Effector memory CD4-positive, alpha-beta T cell (primary cell): ENCODE results near the gene TMTC1.

Source experiments
- DNase-seq, 3 donors: peaks; one replicate each; pipeline ENCODE4 v3.0.0-alpha.2; 2020
- H3K27ac ChIP-seq: 2 replicates; pipeline ENCODE4 v1.7.0; 2013; ENCODE audit warnings: mild to moderate bottlenecking, low read length, moderate library complexity; ENCODE audit not compliant: insufficient read depth, poor library complexity, severe bottlenecking
- H3K27me3 ChIP-seq: replicated peaks from 2 replicates; pipeline ENCODE4 v1.7.0; 2013; ENCODE audit warnings: mild to moderate bottlenecking, low read length; ENCODE audit not compliant: insufficient read depth, control insufficient read depth, poor library complexity, severe bottlenecking
- H3K36me3 ChIP-seq: 2 replicates; pipeline ENCODE4 v1.7.0; 2013; ENCODE audit warnings: mild to moderate bottlenecking, low read length, moderate library complexity; ENCODE audit not compliant: control insufficient read depth, insufficient read depth
- H3K4me1 ChIP-seq: 2 replicates; pipeline ENCODE4 v1.7.0; 2013; ENCODE audit warnings: low read length, mild to moderate bottlenecking; ENCODE audit not compliant: control insufficient read depth, insufficient read depth, poor library complexity, severe bottlenecking
- H3K4me3 ChIP-seq: 2 replicates; pipeline ENCODE4 v1.7.0; 2013; ENCODE audit warnings: low read length, low read depth, mild to moderate bottlenecking; ENCODE audit not compliant: insufficient read depth, poor library complexity, severe bottlenecking
- H3K9me3 ChIP-seq: 2 replicates; pipeline ENCODE4 v1.7.0; 2013; ENCODE audit warnings: mild to moderate bottlenecking, low read length, moderate library complexity; ENCODE audit not compliant: control insufficient read depth

Gene TMTC1

DNA sequence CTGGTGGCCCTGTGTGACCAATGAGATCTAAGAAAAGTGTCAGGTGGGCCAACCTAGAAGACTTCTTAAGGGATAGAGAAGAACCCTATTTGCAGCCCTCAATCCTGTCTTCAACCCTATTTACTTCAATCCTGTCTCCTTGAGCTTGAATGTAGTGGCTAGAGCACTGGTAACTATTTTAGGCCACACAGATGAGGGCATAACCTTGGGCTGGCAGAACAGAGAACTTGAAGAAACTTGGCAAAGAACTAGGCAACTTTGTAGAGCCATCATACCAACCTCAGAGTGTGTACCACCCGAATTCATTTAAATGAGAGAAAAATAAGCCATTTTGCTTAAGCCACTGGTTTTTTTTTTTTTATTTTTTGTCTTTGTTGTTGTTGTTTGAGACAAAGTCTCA lies 94.8 kb downstream of the TMTC1 start:
- no peak for DNase-seq
- no peak overlapping the region for H3K4me3 ChIP-seq
- no peaks in the 10 kb centered on the region for H3K4me1 ChIP-seq
- no peaks in the 10 kb centered on the region for H3K27me3 ChIP-seq
- no peaks in the 10 kb centered on the region for H3K36me3 ChIP-seq
- no peak overlapping the region for H3K27ac ChIP-seq
- no peaks in the 10 kb centered on the region for H3K9me3 ChIP-seq

DNA sequence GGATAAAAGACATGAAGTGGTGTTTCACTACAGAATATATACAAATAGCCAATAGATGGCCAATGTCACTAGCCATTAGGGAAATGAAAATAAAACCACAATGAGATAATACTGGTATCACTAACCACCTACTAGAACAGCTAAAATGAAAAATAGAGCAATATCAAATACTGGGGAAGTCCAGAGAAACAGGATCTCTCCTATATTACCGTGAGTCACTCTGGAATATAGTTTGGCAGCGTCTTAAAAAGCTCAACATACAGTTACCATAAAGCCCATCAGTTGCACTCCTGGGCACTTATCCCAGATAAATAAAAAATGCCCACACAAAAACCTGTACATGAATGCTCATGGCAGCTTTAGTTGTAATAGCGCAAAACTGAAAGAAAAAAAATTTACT lies 101.7 kb downstream of the TMTC1 start:
- no peaks in the 10 kb centered on the region for H3K9me3 ChIP-seq
- H3K36me3 ChIP-seq, result no peaks in the 10 kb centered on the region
- peaks cover 2% of the 10 kb centered on the region for H3K27me3 ChIP-seq
- H3K27ac ChIP-seq, result no peak overlapping the region
- H3K4me3 ChIP-seq, result no peak overlapping the region
- no peaks in the 10 kb centered on the region for H3K4me1 ChIP-seq
- no peak for DNase-seq

DNA sequence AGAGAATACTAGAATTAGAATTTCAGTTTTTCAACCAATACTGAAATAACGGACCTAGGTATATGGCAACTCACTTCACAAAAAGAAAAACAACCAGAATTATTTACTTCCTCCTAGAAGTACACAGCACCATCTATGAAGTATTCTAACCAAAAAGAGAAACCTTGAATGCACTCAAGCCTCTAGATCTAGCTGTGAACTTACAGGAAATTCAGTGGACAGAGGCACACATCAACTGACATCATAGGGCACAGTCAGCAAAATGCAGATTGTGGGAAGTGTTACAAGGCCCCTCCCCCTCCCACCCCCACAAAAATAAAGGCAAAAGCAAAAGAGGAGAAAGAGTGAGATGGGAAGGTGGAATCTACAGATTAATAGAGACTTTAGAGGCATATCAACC lies 102.4 kb downstream of the TMTC1 start:
- H3K4me1 ChIP-seq, result no peaks in the 10 kb centered on the region
- no peak overlapping the region for H3K4me3 ChIP-seq
- peaks cover 2% of the 10 kb centered on the region for H3K27me3 ChIP-seq
- DNase-seq, result no peak
- H3K27ac ChIP-seq, result no peak overlapping the region
- H3K36me3 ChIP-seq, result no peaks in the 10 kb centered on the region
- H3K9me3 ChIP-seq, result no peaks in the 10 kb centered on the region

DNA sequence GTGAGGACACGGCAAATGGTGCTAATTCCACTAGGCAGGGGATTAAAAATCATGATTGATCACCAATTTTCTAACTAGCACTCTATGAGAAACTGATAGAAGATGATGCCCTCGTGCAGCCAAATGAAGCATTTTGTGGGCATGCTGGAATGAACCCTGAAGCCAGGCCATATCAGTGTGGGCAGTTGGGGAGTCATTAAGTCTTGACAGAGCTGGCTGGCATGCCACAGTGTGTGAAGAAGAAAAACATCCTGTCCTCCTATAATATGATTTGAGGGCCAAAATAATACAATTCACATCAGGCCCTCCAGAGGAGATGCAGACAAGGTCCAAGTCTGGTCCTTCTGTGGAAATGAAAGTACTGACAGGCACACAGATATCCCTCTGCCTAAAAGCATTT lies 107.1 kb downstream of the TMTC1 start:
- no peak overlapping the region for H3K27ac ChIP-seq
- H3K4me1 ChIP-seq, result no peaks in the 10 kb centered on the region
- no peak for DNase-seq
- no peaks in the 10 kb centered on the region for H3K36me3 ChIP-seq
- no peaks in the 10 kb centered on the region for H3K9me3 ChIP-seq
- H3K4me3 ChIP-seq, result no peak overlapping the region
- H3K27me3 ChIP-seq, result peaks cover 2% of the 10 kb centered on the region

DNA sequence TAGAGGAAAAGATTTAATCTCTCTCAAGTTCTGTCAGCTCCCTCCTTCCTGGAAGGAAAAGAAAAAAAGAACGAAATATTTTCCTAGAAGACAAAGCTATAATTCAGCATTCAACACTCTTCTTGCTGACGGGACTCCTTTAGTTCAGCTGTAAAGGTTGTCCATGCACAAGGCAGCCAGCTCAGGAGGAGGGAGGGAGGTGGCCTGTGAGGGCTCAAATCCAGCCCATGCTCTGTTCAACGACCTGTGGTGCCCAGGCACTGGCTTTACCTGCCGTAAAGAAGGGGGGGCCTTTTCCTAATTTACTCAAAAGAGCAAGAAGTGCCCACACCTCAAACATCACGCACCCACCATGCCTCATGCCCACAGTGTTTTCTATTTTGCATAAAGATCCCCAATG lies 109.3 kb downstream of the TMTC1 start:
- Histone ChIP-seq H3K27me3 (peaks cover 2% of the 10 kb centered on the region), H3K4me3 (no peak overlapping the region), H3K36me3 (no peaks in the 10 kb centered on the region), H3K4me1 (no peaks in the 10 kb centered on the region), H3K9me3 (no peaks in the 10 kb centered on the region), H3K27ac (no peak overlapping the region)
- no peak for DNase-seq

DNA sequence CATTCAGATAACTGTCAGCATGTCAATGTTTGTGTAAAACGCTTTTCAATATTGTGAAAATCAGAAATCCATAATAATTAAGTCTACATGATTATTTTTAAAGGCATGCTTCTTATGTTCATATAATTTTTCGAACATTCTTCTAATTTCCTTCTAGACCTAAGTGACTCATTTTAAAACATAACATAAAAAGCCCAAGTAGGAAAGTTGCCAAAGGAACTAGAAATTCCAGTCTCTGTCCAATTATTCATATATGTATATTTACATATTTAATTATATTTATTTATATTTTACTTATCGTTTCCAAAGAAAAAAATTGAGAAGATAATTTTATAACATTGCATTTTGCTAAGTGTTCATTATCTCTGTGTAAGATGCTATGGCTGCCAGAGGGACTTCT lies 110.4 kb downstream of the TMTC1 start:
- no peaks in the 10 kb centered on the region for H3K4me1 ChIP-seq
- H3K27ac ChIP-seq, result no peak overlapping the region
- DNase-seq, result no peak
- H3K27me3 ChIP-seq, result peaks cover under 1% of the 10 kb centered on the region
- no peaks in the 10 kb centered on the region for H3K9me3 ChIP-seq
- H3K4me3 ChIP-seq, result no peak overlapping the region
- H3K36me3 ChIP-seq, result no peaks in the 10 kb centered on the region

DNA sequence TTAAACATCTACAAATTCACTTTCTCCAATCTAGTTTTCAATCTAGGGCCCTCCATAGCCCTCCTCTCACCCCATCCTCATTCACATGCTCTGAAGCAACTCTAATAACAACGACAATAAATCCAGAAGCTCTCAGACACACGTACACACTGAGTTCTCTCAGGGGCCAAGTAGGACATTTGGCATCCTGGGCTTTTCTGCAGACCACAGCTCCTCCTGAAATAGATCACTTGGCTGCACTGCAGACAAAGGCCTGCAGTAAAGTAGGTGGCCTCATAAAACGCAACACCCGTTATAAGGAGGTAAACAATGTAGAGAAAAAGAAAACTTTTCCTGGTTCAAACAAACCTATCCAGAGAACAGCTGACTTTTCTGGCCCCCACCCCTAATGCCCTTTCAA lies 111.2 kb downstream of the TMTC1 start:
- Histone ChIP-seq H3K4me3 (no peak overlapping the region), H3K27ac (no peak overlapping the region), H3K4me1 (no peaks in the 10 kb centered on the region), H3K36me3 (no peaks in the 10 kb centered on the region), H3K27me3 (no peaks in the 10 kb centered on the region), H3K9me3 (no peaks in the 10 kb centered on the region)
- no peak for DNase-seq

DNA sequence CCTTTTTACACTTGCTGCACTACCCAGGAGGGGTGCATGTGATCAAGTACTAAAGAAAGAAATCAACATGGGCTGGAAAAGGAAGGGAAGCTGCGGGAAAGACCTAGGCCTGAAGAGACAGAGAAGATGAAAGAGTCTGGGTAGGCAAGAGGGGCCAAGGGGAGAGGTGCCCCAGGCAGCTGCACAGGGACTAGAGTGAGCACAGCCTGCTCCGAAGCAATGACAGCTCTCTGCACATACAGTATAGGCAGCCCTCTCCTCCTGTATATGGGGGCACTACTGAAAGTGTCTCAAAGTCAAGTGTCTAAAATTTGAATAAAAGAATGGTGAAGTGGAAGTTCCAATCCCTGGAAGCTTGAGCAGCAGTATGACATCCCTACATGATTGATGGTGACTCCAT lies 112.0 kb downstream of the TMTC1 start:
- no peaks in the 10 kb centered on the region for H3K4me1 ChIP-seq

DNA sequence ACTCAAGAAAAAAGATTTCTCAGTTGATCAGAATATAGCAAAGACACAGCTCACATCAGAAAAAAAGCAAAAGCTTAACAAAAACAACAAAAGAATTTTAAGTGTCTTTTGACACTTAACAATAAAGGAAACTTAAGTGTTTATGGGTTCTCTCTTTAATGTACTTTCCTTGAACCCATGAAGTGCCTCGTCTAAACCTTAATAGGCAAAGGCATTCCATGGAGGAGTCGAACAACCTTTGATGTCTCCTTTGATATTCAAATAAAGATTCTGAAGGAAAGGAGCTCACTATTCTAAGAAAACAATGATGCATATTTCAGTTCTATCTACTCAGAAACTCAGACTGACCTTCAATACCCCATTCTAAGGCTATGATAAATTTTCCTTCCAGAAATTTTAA lies 116.7 kb downstream of the TMTC1 start:
- H3K4me3 ChIP-seq, result no peak overlapping the region
- DNase-seq, result no peak
- no peaks in the 10 kb centered on the region for H3K4me1 ChIP-seq
- H3K27me3 ChIP-seq, result no peaks in the 10 kb centered on the region
- no peak overlapping the region for H3K27ac ChIP-seq
- H3K36me3 ChIP-seq, result no peaks in the 10 kb centered on the region
- no peaks in the 10 kb centered on the region for H3K9me3 ChIP-seq

More for the DNA sequence above, 112.0 kb downstream of the TMTC1 start:
- no peaks in the 10 kb centered on the region for H3K36me3 ChIP-seq
- no peak overlapping the region for H3K4me3 ChIP-seq
- H3K27me3 ChIP-seq, result no peaks in the 10 kb centered on the region
- no peaks in the 10 kb centered on the region for H3K9me3 ChIP-seq
- no peak for DNase-seq
- no peak overlapping the region for H3K27ac ChIP-seq

DNA sequence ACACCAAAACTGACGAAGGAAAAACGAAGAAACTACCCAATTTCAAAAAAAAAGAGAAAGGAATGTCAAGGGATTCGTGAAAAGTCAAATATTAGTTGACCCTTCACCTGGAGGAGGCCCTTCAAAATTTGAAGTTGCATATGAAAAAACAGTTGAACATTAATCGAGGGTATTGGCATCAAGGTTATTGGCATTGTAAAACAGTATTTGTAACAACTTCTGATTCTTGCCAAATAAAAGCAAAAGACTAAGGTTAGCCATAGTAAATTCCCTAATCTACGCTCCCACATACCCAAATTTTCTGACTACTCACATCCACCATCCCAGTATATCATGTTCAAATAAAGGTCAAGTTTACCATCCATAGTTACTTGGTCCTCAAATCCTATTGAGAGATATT lies 118.6 kb downstream of the TMTC1 start:
- H3K27me3 ChIP-seq, result no peaks in the 10 kb centered on the region
- no peaks in the 10 kb centered on the region for H3K4me1 ChIP-seq
- H3K9me3 ChIP-seq, result no peaks in the 10 kb centered on the region
- H3K36me3 ChIP-seq, result no peaks in the 10 kb centered on the region
- no peak for DNase-seq
- H3K4me3 ChIP-seq, result no peak overlapping the region
- no peak overlapping the region for H3K27ac ChIP-seq
